Right kidney (tissue), 1 donor: ENCODE results near the gene TBCD.
A peak's percentile ranks its signal among the peaks of the same experiment; 100 is the strongest.
"Not testable (repeated sequence)": the region's sequence is repeated elsewhere in the genome, so short reads cannot be mapped to it uniquely, and the experiment has no call there.

Experiments used
- DNase-seq: peaks from one replicate; pipeline ENCODE4 v3.0.0-alpha.2; 2016

Gene TBCD

GRCh38 chr17:82970067-82970466 lies 218.2 kb downstream of the TBCD start:
- DNase-seq: no peak

GRCh38 chr17:82970818-82971590 lies 219.1 kb downstream of the TBCD start:
- DNase-seq: no peak

- DNase-seq: no peak
Observed at GRCh38 chr17:82972836-82973372, 221.0 kb downstream of the TBCD start.

GRCh38 chr17:82973456-82974135 lies 221.7 kb downstream of the TBCD start:
- no peak for DNase-seq

- peak; percentile 10 for DNase-seq
Observed at GRCh38 chr17:82974136-82974952, 222.5 kb downstream of the TBCD start.

- no peak for DNase-seq
Observed at GRCh38 chr17:82976982-82977488, 225.2 kb downstream of the TBCD start.

DNA sequence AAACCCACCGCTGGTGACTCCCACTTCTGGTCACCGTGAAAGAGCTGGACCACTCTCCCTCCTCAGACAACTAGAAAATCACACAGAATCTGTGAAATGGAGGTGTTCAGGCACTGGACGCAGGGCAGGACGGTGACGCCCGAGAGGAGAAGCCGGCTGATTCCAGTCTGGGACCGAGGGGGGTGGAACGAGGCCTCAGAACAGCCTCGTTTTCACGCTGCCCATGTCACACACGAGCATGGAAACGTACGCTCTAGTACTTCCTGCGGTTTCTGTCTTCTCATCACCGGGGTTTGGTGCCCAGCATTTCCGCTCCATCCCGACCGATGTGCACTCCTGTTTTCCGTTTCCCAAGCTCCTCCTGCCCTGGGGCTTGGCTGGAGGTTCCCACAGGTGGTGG lies 225.7 kb downstream of the TBCD start:
- DNase-seq: peak; percentile 20

DNA sequence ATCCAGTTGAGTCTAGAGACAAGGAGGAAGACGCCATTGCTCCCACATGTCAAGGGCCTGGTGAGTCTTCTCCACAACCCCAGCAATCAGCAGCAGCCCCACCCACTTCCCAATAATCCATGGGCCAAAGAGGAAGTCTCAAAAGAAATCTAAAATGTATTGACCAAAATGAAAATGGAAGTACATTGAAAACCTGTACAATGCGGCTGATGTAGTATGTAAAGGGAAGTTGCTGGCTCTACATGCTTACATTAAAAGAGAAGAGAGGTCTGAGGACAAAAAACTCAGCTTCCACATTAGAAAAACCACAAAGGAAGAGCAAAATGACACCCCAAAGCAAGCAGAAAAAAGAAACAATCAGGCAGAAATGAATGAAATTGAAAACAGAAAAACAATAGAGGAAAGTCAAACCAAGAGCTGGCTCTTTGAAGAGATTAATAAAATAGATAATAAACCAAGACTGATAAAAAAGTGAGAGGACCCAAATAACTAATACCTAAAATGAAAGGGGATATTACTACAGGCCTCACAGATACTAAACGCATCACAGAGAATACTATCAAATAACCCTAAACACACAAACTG lies 227.0 kb downstream of the TBCD start:
- no peak for DNase-seq

DNA sequence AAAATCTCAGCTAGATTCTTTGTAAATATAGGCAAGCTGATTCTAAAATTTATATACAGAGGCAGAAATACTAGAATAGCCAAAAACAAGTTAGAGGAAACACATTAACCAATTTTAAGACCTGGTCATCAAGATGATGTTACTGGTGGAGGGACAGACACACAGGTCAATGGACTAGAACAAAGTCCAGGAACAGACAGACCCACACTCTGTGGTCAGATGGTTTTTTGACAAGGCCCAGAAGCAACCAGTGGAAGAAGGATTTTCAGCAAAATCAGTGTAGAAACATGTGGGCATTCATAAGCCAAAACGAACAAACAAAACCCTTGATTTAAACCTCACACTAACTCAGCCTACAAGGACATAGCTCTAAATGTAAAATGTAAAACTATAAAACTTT lies 227.9 kb downstream of the TBCD start:
- DNase-seq: no peak

DNA sequence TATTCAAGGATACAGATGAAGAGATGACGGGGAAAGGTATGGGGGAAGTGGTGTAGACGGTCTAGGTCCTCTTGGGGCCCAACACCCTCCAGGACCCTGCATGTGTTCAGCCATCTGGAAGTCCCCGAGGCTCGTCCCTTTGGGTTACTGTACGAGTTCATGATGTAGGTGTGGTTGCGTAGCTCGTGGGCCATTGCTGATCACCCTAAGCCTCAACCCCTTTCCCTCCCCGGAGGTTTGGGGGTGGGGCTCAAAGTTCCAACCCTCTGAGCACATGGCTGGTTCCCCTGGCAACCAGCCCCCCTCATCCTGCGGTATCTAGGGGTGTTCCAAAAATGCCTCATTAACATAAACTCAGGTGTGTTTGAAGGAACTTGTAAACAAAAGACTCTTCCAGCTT lies 228.8 kb downstream of the TBCD start:
- DNase-seq: no peak

GRCh38 chr17:82981141-82981730 lies 229.4 kb downstream of the TBCD start:
- no peak for DNase-seq

GRCh38 chr17:82983510-82984248 lies 231.8 kb downstream of the TBCD start:
- DNase-seq: no peak

- DNase-seq: not testable (repeated sequence)
Observed at GRCh38 chr17:82984249-82984617, 232.4 kb downstream of the TBCD start.

- DNase-seq: no peak
Observed at GRCh38 chr17:82984751-82985427, 233.0 kb downstream of the TBCD start.

DNA sequence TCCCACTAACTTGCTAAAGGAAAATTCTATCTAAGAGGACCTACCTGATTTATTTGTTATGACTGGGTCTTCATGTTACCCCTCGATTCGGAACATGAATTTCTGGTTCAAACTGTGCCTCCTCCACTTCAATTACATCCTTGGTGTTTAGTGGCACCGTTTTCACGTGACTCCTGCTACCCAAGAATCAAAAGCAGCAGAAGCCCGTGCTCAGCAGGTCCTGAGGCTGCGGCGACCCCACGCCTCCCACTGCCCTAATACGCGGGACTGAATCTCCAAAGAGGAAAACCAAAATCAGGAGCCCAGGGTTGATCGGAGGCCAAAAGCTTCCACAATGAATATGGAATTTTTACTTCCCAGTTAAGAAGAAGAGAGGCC lies 233.6 kb downstream of the TBCD start:
- no peak for DNase-seq

DNA sequence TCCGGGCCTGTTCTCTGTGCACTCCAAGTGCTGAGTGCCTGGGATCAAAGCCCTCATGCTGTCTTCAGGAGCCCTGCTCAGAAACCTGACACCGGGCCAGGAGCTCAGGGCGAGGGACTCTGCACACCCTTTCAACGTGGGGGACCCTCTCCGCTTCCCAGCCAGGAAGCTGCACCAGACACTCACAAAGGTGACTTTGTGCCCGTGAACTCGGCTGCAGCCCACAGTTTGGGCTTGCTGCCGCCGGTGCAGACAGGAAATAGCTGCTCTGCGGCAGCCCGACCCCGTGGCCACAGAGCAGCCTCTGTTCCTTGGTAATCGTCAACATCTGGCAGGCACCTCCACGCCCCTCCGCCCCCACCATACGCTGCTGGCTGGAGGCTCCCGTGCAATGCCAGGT lies 234.1 kb downstream of the TBCD start:
- DNase-seq: peak; percentile 65

GRCh38 chr17:82989051-82989450 lies 237.2 kb downstream of the TBCD start:
- not testable (repeated sequence) for DNase-seq

GRCh38 chr17:82989881-82990280 lies 238.0 kb downstream of the TBCD start:
- no peak for DNase-seq

GRCh38 chr17:82993005-82993404 lies 241.1 kb downstream of the TBCD start:
- DNase-seq: no peak
